GM10266 (cell line): Measurements from ENCODE around the gene WBP1.

Experiments
- DNase-seq: peaks from one replicate; pipeline ENCODE4 v3.0.0; 2012; ENCODE audit errors: extremely low spot score
- TF ChIP-seq, protein P1 (sequence below): IDR thresholded peaks from 2 replicates; pipeline ENCODE4 v1.5.1; 2012; ENCODE audit warnings: mild to moderate bottlenecking, low read depth; ENCODE audit not compliant: control insufficient read depth, insufficient read depth; ENCODE audit errors: missing control alignments

Gene WBP1

DNA sequence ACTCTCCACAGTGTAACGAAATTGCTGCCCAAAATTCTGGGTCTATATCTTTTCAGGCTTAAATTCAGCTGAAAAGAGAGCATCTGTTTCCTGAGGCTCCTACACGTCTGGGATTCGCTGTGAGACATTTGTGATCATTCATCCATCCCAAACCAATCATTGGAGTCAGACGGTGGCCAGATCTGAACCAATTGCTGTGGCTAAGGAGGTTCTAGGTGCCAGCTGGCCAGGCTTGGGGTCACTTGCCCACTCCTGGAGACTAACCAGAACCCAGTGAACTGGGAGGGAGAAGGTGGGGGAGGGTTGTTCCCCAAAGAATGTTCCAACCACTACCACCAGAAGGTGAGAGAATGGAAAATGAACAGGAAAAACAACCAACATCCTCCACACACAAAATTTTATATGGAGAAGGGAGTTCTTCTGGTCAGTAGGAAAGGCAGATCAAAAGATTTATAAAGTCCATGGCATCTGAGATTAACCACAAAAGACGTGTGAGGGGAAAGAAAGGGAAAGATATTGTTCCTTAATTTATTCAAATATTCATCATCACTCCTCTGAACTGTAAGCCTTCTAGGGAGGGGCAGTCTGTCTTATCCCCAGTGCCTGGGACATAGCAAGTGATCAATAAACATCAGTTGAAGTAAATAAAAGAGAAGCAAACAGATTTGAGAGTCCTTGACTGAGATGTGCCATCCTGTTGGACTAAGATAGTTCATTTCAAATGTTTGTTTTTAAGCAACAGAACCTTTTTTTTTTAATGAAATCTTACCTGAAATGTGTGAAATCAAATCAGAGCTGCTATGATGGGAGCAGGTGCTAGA lies 13.5 kb upstream of the WBP1 start:
- DNase-seq: no peak
- TF ChIP-seq, protein P1, sequence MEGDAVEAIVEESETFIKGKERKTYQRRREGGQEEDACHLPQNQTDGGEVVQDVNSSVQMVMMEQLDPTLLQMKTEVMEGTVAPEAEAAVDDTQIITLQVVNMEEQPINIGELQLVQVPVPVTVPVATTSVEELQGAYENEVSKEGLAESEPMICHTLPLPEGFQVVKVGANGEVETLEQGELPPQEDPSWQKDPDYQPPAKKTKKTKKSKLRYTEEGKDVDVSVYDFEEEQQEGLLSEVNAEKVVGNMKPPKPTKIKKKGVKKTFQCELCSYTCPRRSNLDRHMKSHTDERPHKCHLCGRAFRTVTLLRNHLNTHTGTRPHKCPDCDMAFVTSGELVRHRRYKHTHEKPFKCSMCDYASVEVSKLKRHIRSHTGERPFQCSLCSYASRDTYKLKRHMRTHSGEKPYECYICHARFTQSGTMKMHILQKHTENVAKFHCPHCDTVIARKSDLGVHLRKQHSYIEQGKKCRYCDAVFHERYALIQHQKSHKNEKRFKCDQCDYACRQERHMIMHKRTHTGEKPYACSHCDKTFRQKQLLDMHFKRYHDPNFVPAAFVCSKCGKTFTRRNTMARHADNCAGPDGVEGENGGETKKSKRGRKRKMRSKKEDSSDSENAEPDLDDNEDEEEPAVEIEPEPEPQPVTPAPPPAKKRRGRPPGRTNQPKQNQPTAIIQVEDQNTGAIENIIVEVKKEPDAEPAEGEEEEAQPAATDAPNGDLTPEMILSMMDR: no peak

DNA sequence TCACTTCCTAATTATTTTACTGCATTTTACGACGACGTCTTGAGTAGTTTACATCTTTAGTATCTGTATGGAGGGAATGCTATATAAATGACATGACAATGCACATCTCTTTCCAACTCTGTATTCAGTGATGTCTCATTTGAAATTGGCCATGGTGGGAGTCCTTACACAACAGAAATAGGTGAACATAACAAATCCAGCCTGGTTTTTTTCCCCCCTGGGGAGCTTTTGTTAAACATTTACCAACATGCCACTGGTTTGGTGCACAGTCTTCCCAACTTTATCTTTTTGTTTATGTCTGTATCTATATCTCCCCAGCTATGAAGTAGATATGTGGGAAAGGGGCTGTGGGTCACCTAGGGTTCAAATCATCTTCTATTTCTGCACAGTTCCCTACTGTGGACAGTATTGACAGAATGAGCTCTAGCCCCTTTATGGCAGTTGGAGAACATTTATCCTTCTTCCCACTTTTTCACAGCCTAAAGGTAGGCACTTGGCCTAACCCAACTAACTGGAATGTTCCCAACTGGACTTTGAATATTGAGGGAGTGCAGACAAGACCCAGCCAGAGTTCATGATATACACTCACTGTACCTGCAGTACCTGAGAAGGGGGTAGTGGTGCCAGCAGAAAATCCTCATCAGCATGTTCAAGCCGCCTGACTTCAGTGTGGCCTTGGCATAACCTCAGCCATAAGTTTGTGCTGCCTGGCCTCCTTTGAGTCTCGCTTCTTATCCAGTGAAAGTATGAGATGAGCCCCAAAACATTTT lies 10.8 kb upstream of the WBP1 start:
- TF ChIP-seq, protein P1: no peak
- no peak for DNase-seq

DNA sequence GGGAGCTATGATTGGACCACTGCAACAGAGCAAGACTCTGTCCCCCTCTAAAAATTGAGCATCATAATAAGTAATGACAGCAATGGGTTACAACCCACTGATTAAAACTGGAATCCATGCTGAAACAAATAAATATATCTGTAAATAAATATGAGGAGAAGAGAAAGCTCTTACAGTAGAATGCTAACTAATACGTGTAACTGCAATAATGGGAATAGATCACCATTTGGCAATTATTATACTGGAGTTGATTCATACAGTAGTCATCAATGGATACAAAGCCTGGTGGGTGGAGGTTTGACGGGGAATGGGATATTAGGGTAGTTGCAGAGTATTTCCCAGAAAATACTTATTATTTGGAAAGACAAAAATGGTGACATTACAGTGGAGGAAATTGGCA lies 9.5 kb upstream of the WBP1 start:
- DNase-seq: no peak
- TF ChIP-seq, protein P1: no peak

DNA sequence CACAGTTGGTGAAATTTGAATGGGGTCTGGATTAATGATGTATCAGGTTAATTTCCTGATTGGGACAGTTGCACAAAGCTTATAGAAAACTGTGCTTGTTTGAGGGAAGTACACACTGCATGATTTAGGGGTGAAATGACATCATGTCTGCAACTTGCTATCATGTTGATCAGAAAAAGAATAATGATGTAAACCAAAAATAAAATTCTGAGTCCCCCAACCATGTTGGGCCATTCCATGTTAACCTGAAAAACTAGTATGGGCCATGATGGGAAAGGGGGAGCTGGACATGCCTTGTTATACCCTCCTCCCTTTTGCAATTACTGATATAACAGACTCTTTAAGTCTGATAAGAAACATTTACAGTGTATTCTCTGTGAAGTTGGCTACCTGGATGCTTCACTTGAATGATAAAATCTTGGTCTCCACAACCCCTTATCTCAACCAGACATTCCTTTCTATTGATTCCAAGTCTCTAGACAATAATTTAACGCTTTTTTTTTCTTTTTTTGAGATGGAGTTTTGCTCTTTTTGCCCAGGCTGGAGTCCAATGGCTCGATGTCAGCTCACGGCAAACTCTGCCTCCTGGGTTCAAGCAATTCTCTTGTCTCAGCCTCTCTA lies 7.6 kb upstream of the WBP1 start:
- DNase-seq: no peak
- TF ChIP-seq, protein P1: no peak

DNA sequence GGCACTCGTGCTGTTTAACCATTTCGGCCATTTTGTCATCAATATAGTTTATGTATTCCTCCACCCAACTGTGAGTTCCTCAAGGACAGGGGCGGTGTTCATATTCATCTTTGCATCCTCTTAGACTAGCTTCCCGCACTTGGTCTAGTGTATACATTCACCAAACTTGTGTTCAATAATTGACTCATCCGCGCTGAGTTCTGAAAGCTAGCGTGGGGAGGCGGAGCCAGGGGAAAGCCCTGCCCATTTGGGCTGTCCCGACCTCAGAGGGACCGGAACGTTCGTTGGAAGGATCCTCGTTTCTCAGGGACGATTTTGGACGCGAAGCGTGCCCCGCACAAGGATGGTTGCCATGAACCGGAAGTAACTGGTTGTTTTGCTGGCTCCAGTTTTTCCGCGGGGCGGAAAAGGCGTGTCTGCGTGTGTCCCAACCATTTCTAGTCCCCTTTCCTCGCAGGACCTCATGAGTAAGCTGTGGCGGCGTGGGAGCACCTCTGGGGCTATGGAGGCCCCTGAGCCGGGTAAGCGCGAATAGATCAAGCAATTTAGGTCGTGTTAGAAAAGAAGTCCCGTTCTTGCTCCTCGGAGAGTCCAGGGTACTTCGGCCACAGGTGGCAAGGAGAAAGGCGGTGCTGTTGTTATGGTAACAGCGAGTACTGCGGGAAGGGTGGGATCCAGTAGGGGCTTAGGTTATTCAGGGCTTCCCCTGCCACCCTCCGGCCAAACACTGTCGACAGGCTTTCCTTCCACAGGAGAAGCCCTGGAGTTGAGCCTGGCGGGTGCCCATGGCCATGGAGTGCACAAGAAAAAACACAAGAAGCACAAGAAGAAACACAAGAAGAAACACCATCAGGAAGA lies 3.4 kb upstream of the WBP1 start, which contains the start of gene INO80B:
Gene INO80B, plus strand, starts transcription at position 434 of the 858 bp plus-strand sequence. Its CDS starts 30 bp downstream, at position 464.
- TF ChIP-seq, protein P1: no peak
- peak; percentile 91 for DNase-seq

DNA sequence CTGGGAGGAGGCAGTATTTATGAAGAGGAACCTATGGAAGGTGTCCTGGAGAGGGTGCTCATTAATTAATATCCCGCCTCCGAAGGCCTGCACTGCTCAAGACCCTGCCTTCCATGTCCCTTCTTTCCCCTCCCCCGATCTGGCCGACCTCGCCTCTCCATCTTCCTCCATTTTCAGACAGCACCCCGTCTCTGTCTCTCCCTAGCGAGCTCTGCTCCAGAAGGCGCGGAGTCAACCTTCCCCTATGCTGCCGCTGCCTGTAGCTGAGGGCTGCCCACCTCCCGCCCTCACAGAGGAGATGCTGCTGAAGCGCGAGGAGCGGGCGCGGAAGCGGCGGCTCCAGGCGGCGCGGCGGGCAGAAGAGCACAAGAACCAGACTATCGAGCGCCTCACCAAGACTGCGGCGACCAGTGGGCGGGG lies 1.1 kb upstream of the WBP1 start:
- DNase-seq: no peak
- TF ChIP-seq, protein P1: no peak
